HCT116 (cell line): ENCODE results near the gene PSMD5. TPM values are rescaled to one million over a fixed set of nuclear protein-coding genes. Genes with fewer than 3 reads are reported as not detected.

ENCODE experiments used
- ATAC-seq: fragments of 200-7000 bp; cut with Tn5 transposase; 2 replicates; pipeline ENCODE4 v1.9.1; 2020; ENCODE audit warnings: mild to moderate bottlenecking, moderate library complexity
- BruUV-seq: library from RNA; stranded (reverse); fragments of 400-500 nt; replicated peaks from 2 replicates; lab custom pipeline; 2021; lab: Mats Ljungman, UMichigan
- CTCF ChIA-PET: fragments of 300-600 bp; sonication (Branson Sonifier 250); formaldehyde crosslinking; loops from one replicate; lab custom pipeline; 2021; ENCODE audit warnings: antibody characterized with exemption; lab: Charles Lee
- POLR2A ChIA-PET: fragments of 300-600, 350-600 bp; sonication (Branson Sonifier 250); formaldehyde crosslinking; loops from one replicate; lab custom pipeline; 2021; ENCODE audit warnings: antibody characterized with exemption; lab: Charles Lee
- RAD21 ChIA-PET, 2 experiments: fragments of 300-600 bp; sonication (Branson Sonifier 250); formaldehyde crosslinking; loops; one replicate each; lab custom pipeline; 2023; ENCODE audit warnings: low total read pairs in 2 of 2; ENCODE audit not compliant: uncharacterized antibody in 2 of 2, unreplicated experiment in 2 of 2, low non-redundant PET in 1 of 2; lab: Charles Lee
- DNase-seq: peaks from one replicate; pipeline ENCODE4 v3.0.0-alpha.2; 2010; ENCODE audit warnings: low read depth, low spot score
- H2AFZ ChIP-seq: fragments of 200-600 bp; shearing (Covaris generic), sonication (generic); 2 replicates; pipeline ENCODE4 v1.6.1; 2017; ENCODE audit warnings: low read depth, mixed run types, mixed read lengths, antibody characterized with exemption, low read length; ENCODE audit not compliant: poor library complexity, severe bottlenecking
- H3K27ac ChIP-seq: 2 replicates; pipeline ENCODE4 v1.5.1; 2012; ENCODE audit warnings: low read depth, low read length
- H3K27me3 ChIP-seq: fragments of 200-600 bp; sonication (generic); 2 replicates; pipeline ENCODE4 v1.6.1; 2016; ENCODE audit warnings: mixed run types, low read length, mixed read lengths; ENCODE audit not compliant: insufficient read depth
- H3K36me3 ChIP-seq, 2 experiments: fragments of 200-500 bp in 1 of 2; fragments of 200-600 bp in 1 of 2; sonication (Bioruptor generic) in 1 of 2; sonication (generic) in 1 of 2; 2 replicates each; pipeline versions ENCODE4 v1.5.1 to v1.6.1; 2014 to 2016; ENCODE audit warnings: low read length in 2 of 2, inconsistent platforms in 1 of 2, mixed read lengths in 1 of 2, mixed run types in 1 of 2; ENCODE audit not compliant: insufficient read depth in 2 of 2, control insufficient read depth in 1 of 2
- H3K4me1 ChIP-seq, 2 experiments: fragments of 200-600 bp in 1 of 2; sonication (generic) in 1 of 2; 2 replicates each; pipeline versions ENCODE4 v1.5.1 to v1.6.1; 2012 to 2017; ENCODE audit warnings: low read length in 2 of 2, inconsistent platforms in 1 of 2, mild to moderate bottlenecking in 1 of 2, mixed read lengths in 1 of 2, mixed run types in 1 of 2, moderate library complexity in 1 of 2; ENCODE audit not compliant: insufficient read depth in 2 of 2, control insufficient read depth in 1 of 2
- H3K4me2 ChIP-seq: fragments of 200-600 bp; sonication (generic); 2 replicates; pipeline ENCODE4 v1.6.1; 2017; ENCODE audit warnings: mixed run types, low read length, mixed read lengths
- H3K4me3 ChIP-seq, 2 experiments: fragments of 200-600 bp in 1 of 2; sonication (generic) in 1 of 2; replicated peaks in 1 of 2; 2 replicates each; pipeline ENCODE4 v1.5.1; 2011 to 2016; ENCODE audit warnings: low read length in 2 of 2, control low read depth in 1 of 2, low read depth in 1 of 2, mild to moderate bottlenecking in 1 of 2, mixed read lengths in 1 of 2, mixed run types in 1 of 2
- H3K79me2 ChIP-seq: fragments of 200-600 bp; sonication (generic); 2 replicates; pipeline ENCODE4 v1.6.1; 2017; ENCODE audit warnings: mild to moderate bottlenecking, mixed run types, low read length, moderate library complexity, mixed read lengths; ENCODE audit not compliant: insufficient read depth
- H3K9ac ChIP-seq: fragments of 200-600 bp; sonication (generic); 2 replicates; pipeline ENCODE4 v1.6.1; 2016; ENCODE audit warnings: low read length, mixed read lengths
- H3K9me2 ChIP-seq: fragments of 200-600 bp; sonication (generic), shearing (Covaris generic); 2 replicates; pipeline ENCODE4 v1.6.1; 2017; ENCODE audit warnings: mixed run types, mild to moderate bottlenecking, moderate library complexity; ENCODE audit not compliant: insufficient read depth
- H3K9me3 ChIP-seq, 2 experiments: fragments of 200-500 bp in 1 of 2; fragments of 200-600 bp in 1 of 2; sonication (Bioruptor generic) in 1 of 2; sonication (generic) in 1 of 2; 2 replicates each; pipeline ENCODE4 v1.6.1; 2014 to 2017; ENCODE audit warnings: low read length in 2 of 2, mixed read lengths in 2 of 2, inconsistent platforms in 1 of 2, low read depth in 1 of 2, mild to moderate bottlenecking in 1 of 2, mixed run types in 1 of 2, moderate library complexity in 1 of 2; ENCODE audit not compliant: control insufficient read depth in 1 of 2, insufficient read depth in 1 of 2
- H4K20me1 ChIP-seq: fragments of 200-600 bp; sonication (generic), shearing (Covaris generic); 2 replicates; pipeline ENCODE4 v1.6.1; 2017; ENCODE audit warnings: mixed run types, mild to moderate bottlenecking, moderate library complexity; ENCODE audit not compliant: insufficient read depth
- ATF3 ChIP-seq: IDR thresholded peaks from 2 replicates; pipeline ENCODE4 v1.6.1; 2012
- CEBPB ChIP-seq: IDR thresholded peaks from 2 replicates; pipeline ENCODE4 v1.6.1; 2012; ENCODE audit warnings: low read depth
- EGR1 ChIP-seq: IDR thresholded peaks from 2 replicates; pipeline ENCODE4 v1.6.1; 2012; ENCODE audit warnings: low read depth
- ELF1 ChIP-seq: IDR thresholded peaks from 2 replicates; pipeline ENCODE4 v1.6.1; 2012; ENCODE audit warnings: low read depth, borderline replicate concordance
- EZH2 ChIP-seq: fragments of 200-600 bp; sonication (generic); IDR thresholded peaks from 2 replicates; pipeline ENCODE4 v1.6.1; 2017; ENCODE audit warnings: antibody characterized with exemption, mixed run types
- JUND ChIP-seq: IDR thresholded peaks from 2 replicates; pipeline ENCODE4 v1.6.1; 2012
- POLR2A ChIP-seq: IDR thresholded peaks from 2 replicates; pipeline ENCODE4 v1.7.0; 2011; ENCODE audit warnings: borderline replicate concordance; ENCODE audit not compliant: insufficient read depth, insufficient read length; ENCODE audit errors: extremely low read depth
- POLR2AphosphoS5 ChIP-seq: IDR thresholded peaks from 2 replicates; pipeline ENCODE4 v1.6.1; 2011; ENCODE audit warnings: mild to moderate bottlenecking, low read depth, low read length, moderate library complexity
- RAD21 ChIP-seq: IDR thresholded peaks from 2 replicates; pipeline ENCODE4 v1.6.1; 2012; ENCODE audit warnings: low read depth, mild to moderate bottlenecking
- REST ChIP-seq: IDR thresholded peaks from 2 replicates; pipeline ENCODE4 v1.6.1; 2012; ENCODE audit warnings: low read depth
- SIN3A ChIP-seq: IDR thresholded peaks from 2 replicates; pipeline ENCODE4 v1.6.1; 2012; ENCODE audit warnings: low read depth
- SP1 ChIP-seq: IDR thresholded peaks from 2 replicates; pipeline ENCODE4 v1.6.1; 2012; ENCODE audit warnings: low read depth
- SRF ChIP-seq: IDR thresholded peaks from 2 replicates; pipeline ENCODE4 v1.6.1; 2012; ENCODE audit warnings: low read depth
- TCF7L2 ChIP-seq: IDR thresholded peaks from 2 replicates; pipeline ENCODE4 v1.7.0; 2011; ENCODE audit warnings: borderline replicate concordance, inconsistent platforms; ENCODE audit not compliant: insufficient read depth, insufficient read length; ENCODE audit errors: extremely low read depth
- YY1 ChIP-seq: IDR thresholded peaks from 2 replicates; pipeline ENCODE4 v1.6.1; 2011; ENCODE audit warnings: low read length, low read depth, moderate library complexity, mild to moderate bottlenecking; ENCODE audit not compliant: insufficient replicate concordance; ENCODE audit errors: extremely low read depth
- intact Hi-C: fragments of 100-400 bp; cut with micrococcal nuclease; formaldehyde crosslinking; loops from 2 replicates; pipeline ENCODE4 v1.10.0; 2022
- total RNA-seq: library from RNA; stranded (reverse); gene quantifications from one replicate; pipeline ENCODE4 v1.2.1, GENCODE V29; 2021; ENCODE audit not compliant: unreplicated experiment
- TF ChIP-seq, protein P1 (sequence below): IDR thresholded peaks from 2 replicates; pipeline ENCODE4 v1.6.1; 2011; ENCODE audit warnings: mild to moderate bottlenecking, low read length, moderate library complexity; ENCODE audit not compliant: insufficient replicate concordance; ENCODE audit errors: extremely low read depth

The PSMD5 gene
- total RNA-seq, 1 experiment from 2014 or later, result 64.3 TPM

- Histone ChIP-seq H3K4me2 (no peak overlapping the region), H3K9ac (no peak overlapping the region), H3K4me3 (no peak overlapping the region), H3K9me3 (no peaks in the 10 kb centered on the region), H3K79me2 (no peaks in the 10 kb centered on the region), H3K36me3 (peaks cover 3 to 24% of the 10 kb centered on the region in 2 experiments), H3K4me1 (no peaks in the 10 kb centered on the region), H3K9me2 (no peaks in the 10 kb centered on the region), H2AFZ (no peak overlapping the region), H4K20me1 (no peaks in the 10 kb centered on the region), H3K27ac (no peak overlapping the region), H3K27me3 (no peaks in the 10 kb centered on the region)
- DNase-seq, result no peak
- TF ChIP-seq RAD21, result no peak
- no peak for TF ChIP-seq EZH2
- TF ChIP-seq ELF1, result no peak
- no peak for TF ChIP-seq SRF
- no peak for TF ChIP-seq SIN3A
- TF ChIP-seq, protein P1, sequence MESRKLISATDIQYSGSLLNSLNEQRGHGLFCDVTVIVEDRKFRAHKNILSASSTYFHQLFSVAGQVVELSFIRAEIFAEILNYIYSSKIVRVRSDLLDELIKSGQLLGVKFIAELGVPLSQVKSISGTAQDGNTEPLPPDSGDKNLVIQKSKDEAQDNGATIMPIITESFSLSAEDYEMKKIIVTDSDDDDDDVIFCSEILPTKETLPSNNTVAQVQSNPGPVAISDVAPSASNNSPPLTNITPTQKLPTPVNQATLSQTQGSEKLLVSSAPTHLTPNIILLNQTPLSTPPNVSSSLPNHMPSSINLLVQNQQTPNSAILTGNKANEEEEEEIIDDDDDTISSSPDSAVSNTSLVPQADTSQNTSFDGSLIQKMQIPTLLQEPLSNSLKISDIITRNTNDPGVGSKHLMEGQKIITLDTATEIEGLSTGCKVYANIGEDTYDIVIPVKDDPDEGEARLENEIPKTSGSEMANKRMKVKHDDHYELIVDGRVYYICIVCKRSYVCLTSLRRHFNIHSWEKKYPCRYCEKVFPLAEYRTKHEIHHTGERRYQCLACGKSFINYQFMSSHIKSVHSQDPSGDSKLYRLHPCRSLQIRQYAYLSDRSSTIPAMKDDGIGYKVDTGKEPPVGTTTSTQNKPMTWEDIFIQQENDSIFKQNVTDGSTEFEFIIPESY, result no peak
- TF ChIP-seq YY1, result no peak
- no peak for TF ChIP-seq POLR2AphosphoS5
- no peak for TF ChIP-seq ATF3
- no peak for TF ChIP-seq POLR2A
- TF ChIP-seq EGR1, result no peak
- TF ChIP-seq SP1, result no peak
- no peak for TF ChIP-seq REST
- TF ChIP-seq TCF7L2, result no peak
- no peak for TF ChIP-seq CEBPB
- no peak for TF ChIP-seq JUND
- no peak for ATAC-seq
- BruUV-seq, result no TSS peak
- ChIA-PET POLR2A (no interaction called here), RAD21 (no interaction called here), CTCF (no interaction called here)
- intact Hi-C loops, result no loop called here
Measured at GRCh38 chr9:120857902-120858301, 15.2 kb upstream of the PSMD5 start.
